Activated naive CD8-positive, alpha-beta T cell (primary cell): Measurements from ENCODE around the gene TSPYL1.

Source experiments
- H3K27ac Mint-ChIP-seq: one replicate; pipeline ENCODE4 v1.8.0; 2021; ENCODE audit warnings: mixed read lengths
- H3K27me3 Mint-ChIP-seq: one replicate; pipeline ENCODE4 v1.8.0; 2021; ENCODE audit warnings: mixed read lengths
- H3K36me3 Mint-ChIP-seq: one replicate; pipeline ENCODE4 v1.8.0; 2021; ENCODE audit warnings: mixed read lengths
- H3K4me1 Mint-ChIP-seq: one replicate; pipeline ENCODE4 v1.8.0; 2021; ENCODE audit warnings: low read depth, mixed read lengths
- H3K4me3 Mint-ChIP-seq: one replicate; pipeline ENCODE4 v1.8.0; 2021; ENCODE audit warnings: mild to moderate bottlenecking, mixed read lengths
- H3K9me3 Mint-ChIP-seq: one replicate; pipeline ENCODE4 v1.8.0; 2021; ENCODE audit warnings: low read depth, mixed read lengths

TSPYL1 gene

GRCh38 chr6:116229287-116229913 lies 50.3 kb downstream of the TSPYL1 start:
- H3K9me3 Mint-ChIP-seq, result no peaks in the 10 kb centered on the region
- no peaks in the 10 kb centered on the region for H3K27me3 Mint-ChIP-seq
- no peak overlapping the region for H3K4me3 Mint-ChIP-seq
- H3K27ac Mint-ChIP-seq, result no peak overlapping the region
- H3K36me3 Mint-ChIP-seq, result peaks cover 18% of the 10 kb centered on the region
- H3K4me1 Mint-ChIP-seq, result no peaks in the 10 kb centered on the region
